GM12875 (cell line): ENCODE data around the gene ACSF3.

Experiments
- H3K4me3 ChIP-seq: one replicate; pipeline ENCODE4 v1.5.1; 2011; ENCODE audit warnings: low read depth, low read length, control low read depth
- TF ChIP-seq, protein P1 (sequence below): IDR thresholded peaks from 2 replicates; pipeline ENCODE4 v1.5.1; 2011; ENCODE audit warnings: low read depth, mild to moderate bottlenecking, control low read depth, inconsistent platforms, low read length, moderate library complexity, borderline replicate concordance; ENCODE audit not compliant: insufficient read depth

ACSF3 gene

DNA sequence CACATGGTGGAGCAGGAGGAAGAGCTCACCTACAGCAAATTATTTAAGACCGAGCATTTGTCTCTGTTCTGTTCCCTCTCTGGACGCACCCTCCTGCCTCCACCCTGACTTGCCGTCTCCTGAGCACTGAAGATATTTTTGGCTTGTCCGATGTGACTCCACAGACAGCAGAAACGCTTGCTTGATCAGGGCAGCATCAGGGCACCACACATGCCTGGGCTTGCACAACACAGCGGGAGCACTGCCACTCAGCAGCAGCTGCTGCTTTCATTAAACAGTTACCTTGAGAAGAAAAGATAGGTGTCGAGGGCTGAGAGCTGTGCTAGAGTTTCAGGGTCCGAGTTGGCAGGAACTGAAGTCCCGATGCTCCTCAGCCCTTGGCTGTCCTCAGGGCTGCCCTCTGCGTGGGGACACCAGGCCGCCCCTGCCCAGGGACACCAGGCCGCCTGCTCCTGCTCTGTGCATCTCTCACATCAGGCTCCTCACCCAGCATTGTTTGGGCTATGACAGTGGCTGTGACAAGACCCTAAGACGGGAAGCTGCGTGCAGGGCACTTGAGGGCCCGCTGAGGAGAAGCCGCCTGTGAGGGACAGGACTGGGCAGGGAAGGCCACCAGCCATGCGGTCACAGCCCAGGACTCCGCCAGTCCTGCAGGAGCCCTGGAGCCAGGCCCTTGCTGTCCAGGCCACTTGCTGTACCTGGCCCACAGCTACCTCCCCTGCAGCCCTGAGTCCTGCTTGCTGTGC, 56.6 kb downstream of the ACSF3 start:
- TF ChIP-seq, protein P1, sequence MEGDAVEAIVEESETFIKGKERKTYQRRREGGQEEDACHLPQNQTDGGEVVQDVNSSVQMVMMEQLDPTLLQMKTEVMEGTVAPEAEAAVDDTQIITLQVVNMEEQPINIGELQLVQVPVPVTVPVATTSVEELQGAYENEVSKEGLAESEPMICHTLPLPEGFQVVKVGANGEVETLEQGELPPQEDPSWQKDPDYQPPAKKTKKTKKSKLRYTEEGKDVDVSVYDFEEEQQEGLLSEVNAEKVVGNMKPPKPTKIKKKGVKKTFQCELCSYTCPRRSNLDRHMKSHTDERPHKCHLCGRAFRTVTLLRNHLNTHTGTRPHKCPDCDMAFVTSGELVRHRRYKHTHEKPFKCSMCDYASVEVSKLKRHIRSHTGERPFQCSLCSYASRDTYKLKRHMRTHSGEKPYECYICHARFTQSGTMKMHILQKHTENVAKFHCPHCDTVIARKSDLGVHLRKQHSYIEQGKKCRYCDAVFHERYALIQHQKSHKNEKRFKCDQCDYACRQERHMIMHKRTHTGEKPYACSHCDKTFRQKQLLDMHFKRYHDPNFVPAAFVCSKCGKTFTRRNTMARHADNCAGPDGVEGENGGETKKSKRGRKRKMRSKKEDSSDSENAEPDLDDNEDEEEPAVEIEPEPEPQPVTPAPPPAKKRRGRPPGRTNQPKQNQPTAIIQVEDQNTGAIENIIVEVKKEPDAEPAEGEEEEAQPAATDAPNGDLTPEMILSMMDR: no peak
- H3K4me3 ChIP-seq: no peak overlapping the region

DNA sequence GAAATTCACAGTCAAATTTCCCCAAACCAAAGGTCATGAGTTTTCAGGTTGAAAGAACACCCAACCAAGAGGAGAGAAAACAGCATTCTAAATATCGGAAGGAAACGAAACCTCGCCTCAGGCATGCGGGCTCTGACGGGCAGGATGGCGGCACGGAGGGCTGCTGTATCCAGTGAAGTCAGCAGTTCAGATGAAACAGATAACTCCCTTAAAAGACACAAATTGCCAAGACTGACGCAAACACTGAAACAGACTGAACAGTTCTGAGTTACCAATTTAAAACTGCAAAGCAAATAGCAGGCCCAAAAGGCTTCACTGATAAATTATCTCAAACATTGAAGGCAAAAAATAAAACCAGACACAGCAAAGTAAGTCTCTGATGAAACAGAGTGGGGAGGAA, 57.3 kb downstream of the ACSF3 start:
- no peak overlapping the region for H3K4me3 ChIP-seq
- TF ChIP-seq, protein P1: no peak

GRCh38 chr16:89152831-89153700, 59.4 kb downstream of the ACSF3 start:
- H3K4me3 ChIP-seq: no peak overlapping the region
- TF ChIP-seq, protein P1: no peak

DNA sequence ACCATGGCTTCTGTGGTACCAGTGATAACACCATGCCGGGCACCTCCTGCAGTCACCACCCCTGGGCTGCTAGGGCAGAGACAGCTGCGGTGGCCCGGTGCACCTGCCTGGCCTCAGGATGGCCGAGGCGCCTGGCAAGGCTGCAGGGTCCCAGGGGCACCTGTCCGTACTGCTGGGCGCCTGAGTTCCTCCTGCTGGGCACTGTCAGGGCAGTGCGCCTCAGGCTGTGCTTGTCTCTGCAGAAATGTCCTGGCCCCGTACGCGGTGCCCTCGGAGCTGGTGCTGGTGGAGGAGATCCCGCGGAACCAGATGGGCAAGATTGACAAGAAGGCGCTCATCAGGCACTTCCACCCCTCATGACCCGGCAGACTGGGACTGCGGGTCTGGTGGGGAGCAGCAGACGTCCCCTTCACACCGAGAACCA, 60.2 kb downstream of the ACSF3 start:
- TF ChIP-seq, protein P1: no peak
- H3K4me3 ChIP-seq: no peak overlapping the region

DNA sequence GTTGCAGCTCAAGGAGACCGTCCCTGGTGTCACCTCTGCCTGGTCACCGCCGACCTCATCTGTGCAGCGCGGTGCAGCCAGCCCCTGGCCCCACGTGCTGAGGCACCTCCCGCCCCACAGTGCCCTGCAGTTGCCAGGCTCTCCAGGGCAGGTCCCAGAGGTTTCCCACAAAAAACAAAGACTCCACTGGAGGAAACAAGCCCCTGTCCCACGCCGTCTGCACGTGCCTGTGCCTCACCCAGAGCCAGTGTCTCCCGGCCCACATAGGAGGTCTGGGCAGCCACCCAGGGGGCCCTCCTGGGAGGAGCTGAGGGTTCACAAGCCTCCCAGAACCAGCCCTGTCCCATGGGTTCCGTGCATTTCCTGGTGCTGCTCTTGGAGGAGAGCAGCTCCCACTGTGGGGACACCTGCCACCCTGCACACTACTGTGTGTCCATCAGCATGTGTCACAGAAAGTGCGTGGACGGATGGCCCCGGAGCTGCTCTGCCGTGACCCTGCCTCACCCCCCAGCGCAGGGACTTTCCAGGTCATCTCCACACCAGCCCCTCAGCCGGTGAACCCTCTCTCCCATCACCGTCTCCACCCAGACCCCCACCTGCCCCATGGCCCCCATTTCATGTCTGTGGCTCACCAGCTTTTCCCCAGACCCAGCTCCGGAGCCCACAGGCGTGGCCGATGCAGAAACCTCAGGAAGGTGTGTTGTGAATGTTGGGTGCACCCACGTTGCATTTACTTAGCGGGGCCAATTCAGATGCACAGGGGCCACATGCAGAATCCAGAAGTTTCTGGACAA, 60.9 kb downstream of the ACSF3 start:
- TF ChIP-seq, protein P1: no peak
- no peak overlapping the region for H3K4me3 ChIP-seq

- TF ChIP-seq, protein P1: no peak
Measured at GRCh38 chr16:89155184-89155679, 61.6 kb downstream of the ACSF3 start.

More at GRCh38 chr16:89155184-89155679, 61.6 kb downstream of the ACSF3 start:
- no peak overlapping the region for H3K4me3 ChIP-seq
